AG09319 (cell line): Measurements from ENCODE around the gene LARP1.
A peak's percentile ranks its signal among the peaks of the same experiment; 100 is the strongest.

Experiments
- DNase-seq: peaks from one replicate; pipeline ENCODE4 v3.0.0-alpha.2; 2010; ENCODE audit warnings: low read depth; ENCODE audit errors: extremely low read depth
- CTCF ChIP-seq: IDR thresholded peaks from 2 replicates; pipeline ENCODE4 v1.5.1; 2011; ENCODE audit warnings: low read depth, mild to moderate bottlenecking, inconsistent platforms, low read length, moderate library complexity

The LARP1 gene

GRCh38 chr5:154778534-154778933 lies 23.4 kb downstream of the LARP1 start:
- no peak for TF ChIP-seq CTCF
- no peak for DNase-seq

- peak; percentile 48 for DNase-seq
These were observed 23.9 kb downstream of the LARP1 start for GRCh38 chr5:154779105-154779504.

GRCh38 chr5:154780128-154780527 lies 25.0 kb downstream of the LARP1 start:
- no peak for DNase-seq
- TF ChIP-seq CTCF: no peak

More at GRCh38 chr5:154779105-154779504, 23.9 kb downstream of the LARP1 start:
- no peak for TF ChIP-seq CTCF

- DNase-seq: no peak
- TF ChIP-seq CTCF: no peak
These were observed 27.1 kb downstream of the LARP1 start for GRCh38 chr5:154782326-154782725.

- no peak for TF ChIP-seq CTCF
- DNase-seq: no peak
These were observed 27.8 kb downstream of the LARP1 start for GRCh38 chr5:154782812-154783592.

GRCh38 chr5:154783774-154784460 lies 28.7 kb downstream of the LARP1 start:
- TF ChIP-seq CTCF: no peak
- DNase-seq: no peak

- TF ChIP-seq CTCF: no peak
- DNase-seq: no peak
These were observed 29.7 kb downstream of the LARP1 start for GRCh38 chr5:154784856-154785255.
